ENCODE measurements around the gene ROPN1B. TPM values are rescaled to one million over a fixed set of nuclear protein-coding genes. Genes with fewer than 3 reads are reported as not detected.

The ROPN1B gene
- total RNA-seq, 3 donors from 2014 or later: not detected

- no peaks in the 10 kb centered on the region for H3K27me3 Mint-ChIP-seq (ENCODE audit: low read depth)
- no peak for DNase-seq
- H3K4me1 Mint-ChIP-seq (ENCODE audit: low read depth): peaks cover 11% of the 10 kb centered on the region
- H3K36me3 Mint-ChIP-seq (ENCODE audit: insufficient read depth): peaks cover 46% of the 10 kb centered on the region
- no peak overlapping the region for H3K4me3 Mint-ChIP-seq
- peaks cover 9% of the 10 kb centered on the region for H3K9me3 Mint-ChIP-seq
- ATAC-seq: no peak
These were observed 56.9 kb downstream of the ROPN1B start for GRCh38 chr3:126025862-126026261.

- peaks cover 11% of the 10 kb centered on the region for H3K4me1 Mint-ChIP-seq (ENCODE audit: low read depth)
- H3K36me3 Mint-ChIP-seq (ENCODE audit: insufficient read depth): peaks cover 44% of the 10 kb centered on the region
- no peak for DNase-seq
- no peak overlapping the region for H3K4me3 Mint-ChIP-seq
- H3K9me3 Mint-ChIP-seq: peaks cover 9% of the 10 kb centered on the region
- no peaks in the 10 kb centered on the region for H3K27me3 Mint-ChIP-seq (ENCODE audit: low read depth)
- no peak for ATAC-seq
These were observed 57.3 kb downstream of the ROPN1B start for GRCh38 chr3:126026277-126026751.

- Mint-ChIP-seq H3K4me3 (no peak overlapping the region), H3K9me3 (peaks cover 9% of the 10 kb centered on the region), H3K4me1 (ENCODE audit: low read depth) (peaks cover 11% of the 10 kb centered on the region), H3K27me3 (ENCODE audit: low read depth) (no peaks in the 10 kb centered on the region), H3K36me3 (ENCODE audit: insufficient read depth) (peaks cover 44% of the 10 kb centered on the region)
- no peak for ATAC-seq
- no peak for DNase-seq
These were observed 57.8 kb downstream of the ROPN1B start for GRCh38 chr3:126026761-126027160.

GRCh38 chr3:126028096-126028495, 59.1 kb downstream of the ROPN1B start:
- Mint-ChIP-seq H3K9me3 (peaks cover 9% of the 10 kb centered on the region), H3K27me3 (ENCODE audit: low read depth) (no peaks in the 10 kb centered on the region), H3K4me1 (ENCODE audit: low read depth) (peaks cover 11% of the 10 kb centered on the region), H3K36me3 (ENCODE audit: insufficient read depth) (peaks cover 52% of the 10 kb centered on the region), H3K4me3 (no peak overlapping the region)
- DNase-seq (no peak), ATAC-seq (no peak)

- no peak overlapping the region for H3K4me3 Mint-ChIP-seq
- peaks cover 11% of the 10 kb centered on the region for H3K4me1 Mint-ChIP-seq (ENCODE audit: low read depth)
- DNase-seq (no peak), ATAC-seq (no peak)
- peaks cover 59% of the 10 kb centered on the region for H3K36me3 Mint-ChIP-seq (ENCODE audit: insufficient read depth)
- no peaks in the 10 kb centered on the region for H3K27me3 Mint-ChIP-seq (ENCODE audit: low read depth)
- H3K9me3 Mint-ChIP-seq: peaks cover 9% of the 10 kb centered on the region
These were observed 60.3 kb downstream of the ROPN1B start for GRCh38 chr3:126029241-126029640.

GRCh38 chr3:126030455-126030854, 61.5 kb downstream of the ROPN1B start:
- H3K36me3 Mint-ChIP-seq (ENCODE audit: insufficient read depth): peaks cover 58% of the 10 kb centered on the region
- no peak overlapping the region for H3K4me3 Mint-ChIP-seq
- H3K4me1 Mint-ChIP-seq (ENCODE audit: low read depth): peaks cover 14% of the 10 kb centered on the region
- DNase-seq (no peak), ATAC-seq (no peak)
- no peaks in the 10 kb centered on the region for H3K27me3 Mint-ChIP-seq (ENCODE audit: low read depth)
- H3K9me3 Mint-ChIP-seq: peaks cover 9% of the 10 kb centered on the region

- H3K4me1 Mint-ChIP-seq (ENCODE audit: low read depth): peaks cover 7% of the 10 kb centered on the region
- DNase-seq: no peak
- H3K9me3 Mint-ChIP-seq: peaks cover 9% of the 10 kb centered on the region
These were observed 63.0 kb downstream of the ROPN1B start for GRCh38 chr3:126031981-126032471.

More at GRCh38 chr3:126031981-126032471, 63.0 kb downstream of the ROPN1B start:
- no peak for ATAC-seq
- no peaks in the 10 kb centered on the region for H3K27me3 Mint-ChIP-seq (ENCODE audit: low read depth)
- H3K4me3 Mint-ChIP-seq: no peak overlapping the region
- H3K36me3 Mint-ChIP-seq (ENCODE audit: insufficient read depth): peaks cover 62% of the 10 kb centered on the region

Other genes starting within 250 kb of the ROPN1B start
- 10 to 100 TPM; 23.6 to 28.1 (median 25.4) TPM for gene SLC41A3, start 114.9 kb downstream of the ROPN1B start, total RNA-seq
- under 1 TPM in 2 of 3 donors, not detected in 1; 0.10 to 0.29 TPM for gene ALDH1L1, start 211.4 kb downstream of the ROPN1B start, total RNA-seq

Measured in activated T-cell treated with anti-CD3 and anti-CD28 coated beads, Interleukin-2, amount 50 U/mL, for 4 hours (primary cell).